DND-41 (cell line): ENCODE data around the gene LAG3.

Experiments
- EZH2 ChIP-seq: IDR thresholded peaks from 3 replicates; pipeline ENCODE4 v1.6.1; 2012; ENCODE audit warnings: borderline replicate concordance, low read depth, mild to moderate bottlenecking, moderate library complexity, low read length, inconsistent platforms; ENCODE audit not compliant: severe bottlenecking
- TF ChIP-seq, protein P1 (sequence below): IDR thresholded peaks from 2 replicates; pipeline ENCODE4 v1.5.1; 2012; ENCODE audit warnings: borderline replicate concordance, low read length, moderate library complexity, mild to moderate bottlenecking; ENCODE audit not compliant: poor library complexity, severe bottlenecking; ENCODE audit errors: extremely low read depth

DNA sequence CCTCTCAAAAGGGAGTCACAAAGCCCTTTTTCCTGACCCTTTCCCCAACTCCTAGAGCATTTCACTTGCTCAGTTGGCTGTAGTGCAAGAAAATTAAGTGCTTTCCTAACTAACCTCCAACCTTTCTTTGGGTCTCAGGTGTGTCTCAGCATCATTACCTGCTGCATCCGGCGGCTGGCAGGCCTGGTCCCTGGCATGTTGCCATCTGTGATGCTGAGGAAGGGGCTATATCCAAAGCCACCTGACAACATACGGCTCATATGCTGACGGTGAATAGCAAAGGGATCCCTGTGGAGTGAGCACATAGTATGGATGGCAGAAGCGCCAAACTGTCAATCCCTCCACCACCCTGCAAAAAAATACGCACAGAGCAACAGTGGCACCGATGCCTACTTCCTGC is 20.6 kb upstream of the LAG3 start:
- TF ChIP-seq, protein P1, sequence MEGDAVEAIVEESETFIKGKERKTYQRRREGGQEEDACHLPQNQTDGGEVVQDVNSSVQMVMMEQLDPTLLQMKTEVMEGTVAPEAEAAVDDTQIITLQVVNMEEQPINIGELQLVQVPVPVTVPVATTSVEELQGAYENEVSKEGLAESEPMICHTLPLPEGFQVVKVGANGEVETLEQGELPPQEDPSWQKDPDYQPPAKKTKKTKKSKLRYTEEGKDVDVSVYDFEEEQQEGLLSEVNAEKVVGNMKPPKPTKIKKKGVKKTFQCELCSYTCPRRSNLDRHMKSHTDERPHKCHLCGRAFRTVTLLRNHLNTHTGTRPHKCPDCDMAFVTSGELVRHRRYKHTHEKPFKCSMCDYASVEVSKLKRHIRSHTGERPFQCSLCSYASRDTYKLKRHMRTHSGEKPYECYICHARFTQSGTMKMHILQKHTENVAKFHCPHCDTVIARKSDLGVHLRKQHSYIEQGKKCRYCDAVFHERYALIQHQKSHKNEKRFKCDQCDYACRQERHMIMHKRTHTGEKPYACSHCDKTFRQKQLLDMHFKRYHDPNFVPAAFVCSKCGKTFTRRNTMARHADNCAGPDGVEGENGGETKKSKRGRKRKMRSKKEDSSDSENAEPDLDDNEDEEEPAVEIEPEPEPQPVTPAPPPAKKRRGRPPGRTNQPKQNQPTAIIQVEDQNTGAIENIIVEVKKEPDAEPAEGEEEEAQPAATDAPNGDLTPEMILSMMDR, result no peak
- TF ChIP-seq EZH2, result no peak
